IMR-90 (cell line): ENCODE measurements around the gene RELN. TPM values are rescaled to one million over a fixed set of nuclear protein-coding genes. Genes with fewer than 3 reads are reported as not detected.

Experiments
- ATAC-seq: fragments of 200-7000 bp; cut with Tn5 transposase; 2 replicates; pipeline ENCODE4 v1.9.1; 2020; ENCODE audit warnings: low read depth, mild to moderate bottlenecking, moderate library complexity
- BruUV-seq: library from RNA; stranded (reverse); fragments of 400-500 nt; replicated peaks from 2 replicates; lab custom pipeline; 2021; lab: Mats Ljungman, UMichigan
- CTCF ChIA-PET: fragments of 300-600 bp; formaldehyde crosslinking; extraction: SDS; loops from one replicate; lab custom pipeline; 2021; ENCODE audit warnings: antibody characterized with exemption; lab: Yijun Ruan, JAX
- POLR2A ChIA-PET: fragments of 300-600 bp; sonication (Branson Sonifier 250); formaldehyde crosslinking; loops from one replicate; lab custom pipeline; 2022; ENCODE audit warnings: antibody characterized with exemption; ENCODE audit not compliant: unreplicated experiment; lab: Charles Lee
- DNase-seq: peaks from one replicate; pipeline ENCODE4 v3.0.0; 2013
- H2AFZ ChIP-seq: replicated peaks from 2 replicates; pipeline ENCODE3; 2013; ENCODE audit warnings: low read length, mild to moderate bottlenecking; ENCODE audit not compliant: poor library complexity
- H2AK5ac ChIP-seq: 2 replicates; pipeline ENCODE4 v1.6.1; 2013; ENCODE audit warnings: low read depth, low read length, inconsistent platforms
- H2AK9ac ChIP-seq: replicated peaks from 2 replicates; pipeline ENCODE3; 2013; ENCODE audit warnings: mild to moderate bottlenecking, low read depth, low read length, moderate library complexity; ENCODE audit not compliant: poor library complexity
- H2BK120ac ChIP-seq: 2 replicates; pipeline ENCODE4 v1.6.1; 2013; ENCODE audit warnings: low read depth, low read length, inconsistent platforms
- H2BK15ac ChIP-seq: 3 replicates; pipeline ENCODE4 v1.6.1; 2013; ENCODE audit warnings: low read depth, low read length, inconsistent platforms
- H2BK20ac ChIP-seq: 2 replicates; pipeline ENCODE4 v1.6.1; 2013; ENCODE audit warnings: low read depth, mild to moderate bottlenecking, inconsistent platforms, low read length, moderate library complexity
- H2BK5ac ChIP-seq: 2 replicates; pipeline ENCODE4 v1.6.1; 2013; ENCODE audit warnings: mild to moderate bottlenecking, low read depth, low read length, inconsistent platforms; ENCODE audit not compliant: poor library complexity, severe bottlenecking
- H3K14ac ChIP-seq: replicated peaks from 2 replicates; pipeline ENCODE4 v1.6.1; 2013; ENCODE audit warnings: low read depth, low read length, inconsistent platforms
- H3K18ac ChIP-seq: 2 replicates; pipeline ENCODE4 v1.6.1; 2013; ENCODE audit warnings: low read depth, low read length, control low read depth
- H3K23ac ChIP-seq: 2 replicates; pipeline ENCODE4 v1.6.1; 2013; ENCODE audit warnings: low read depth, low read length, inconsistent platforms
- H3K27ac ChIP-seq: 2 replicates; pipeline ENCODE4 v1.5.1; 2013; ENCODE audit warnings: mild to moderate bottlenecking, control low read depth, low read length; ENCODE audit not compliant: insufficient read depth
- H3K27me3 ChIP-seq: 2 replicates; pipeline ENCODE4 v1.6.1; 2013; ENCODE audit warnings: low read length; ENCODE audit not compliant: control insufficient read depth, insufficient read depth
- H3K36me3 ChIP-seq: 2 replicates; pipeline ENCODE4 v1.6.1; 2013; ENCODE audit warnings: low read length, mixed read lengths; ENCODE audit not compliant: control insufficient read depth, insufficient read depth
- H3K4ac ChIP-seq: 2 replicates; pipeline ENCODE4 v1.6.1; 2013; ENCODE audit warnings: low read depth, low read length, inconsistent platforms
- H3K4me1 ChIP-seq: 2 replicates; pipeline ENCODE4 v1.6.1; 2013; ENCODE audit warnings: low read length, mixed read lengths; ENCODE audit not compliant: control insufficient read depth, insufficient read depth
- H3K4me2 ChIP-seq: 2 replicates; pipeline ENCODE4 v1.6.1; 2013; ENCODE audit warnings: low read depth, mild to moderate bottlenecking, control low read depth, low read length, moderate library complexity
- H3K4me3 ChIP-seq: 2 replicates; pipeline ENCODE4 v1.5.1; 2013; ENCODE audit warnings: low read depth, mild to moderate bottlenecking, control low read depth, low read length, moderate library complexity; ENCODE audit not compliant: insufficient read depth
- H3K56ac ChIP-seq: 2 replicates; pipeline ENCODE4 v1.6.1; 2013; ENCODE audit warnings: low read length, inconsistent platforms; ENCODE audit not compliant: insufficient read depth; ENCODE audit errors: extremely low read depth
- H3K79me1 ChIP-seq, 2 experiments: 2 replicates each; pipeline ENCODE4 v1.6.1; 2013; ENCODE audit warnings: low read length in 2 of 2, inconsistent platforms in 1 of 2, low read depth in 1 of 2
- H3K9ac ChIP-seq: 2 replicates; pipeline ENCODE4 v1.6.1; 2013; ENCODE audit warnings: low read depth, low read length, control low read depth
- H3K9me1 ChIP-seq: 2 replicates; pipeline ENCODE4 v1.6.1; 2013; ENCODE audit warnings: low read length, inconsistent platforms; ENCODE audit not compliant: insufficient read depth
- H3K9me3 ChIP-seq: 2 replicates; pipeline ENCODE4 v1.6.1; 2013; ENCODE audit warnings: low read length; ENCODE audit not compliant: control insufficient read depth, insufficient read depth
- H4K20me1 ChIP-seq: 2 replicates; pipeline ENCODE4 v1.6.1; 2013; ENCODE audit warnings: low read length, inconsistent platforms; ENCODE audit not compliant: insufficient read depth
- H4K5ac ChIP-seq: 2 replicates; pipeline ENCODE4 v1.6.1; 2013; ENCODE audit warnings: mild to moderate bottlenecking, low read depth, low read length, control low read depth
- H4K8ac ChIP-seq, 2 experiments: 2 replicates each; pipeline ENCODE4 v1.6.1; 2013; ENCODE audit warnings: low read depth in 2 of 2, low read length in 2 of 2, control low read depth in 1 of 2, inconsistent platforms in 1 of 2
- H4K91ac ChIP-seq: 2 replicates; pipeline ENCODE4 v1.6.1; 2013; ENCODE audit warnings: low read depth, low read length, inconsistent platforms; ENCODE audit not compliant: insufficient read depth
- BHLHE40 ChIP-seq: fragments of 150-350 bp; IDR thresholded peaks from 2 replicates; pipeline ENCODE4 v1.6.1; 2016; ENCODE audit warnings: mild to moderate bottlenecking, low read depth, low read length
- CEBPB ChIP-seq: IDR thresholded peaks from 2 replicates; pipeline ENCODE4 v1.6.1; 2012; ENCODE audit warnings: low read depth, low read length, improper control_type of control experiment
- CHD1 ChIP-seq: IDR thresholded peaks from 2 replicates; pipeline ENCODE4 v1.6.1; 2012; ENCODE audit warnings: low read depth, low read length, improper control_type of control experiment
- MAFK ChIP-seq: IDR thresholded peaks from 2 replicates; pipeline ENCODE4 v1.6.1; 2012; ENCODE audit warnings: low read depth, low read length, improper control_type of control experiment
- MAZ ChIP-seq: IDR thresholded peaks from 2 replicates; pipeline ENCODE4 v1.6.1; 2012; ENCODE audit warnings: low read depth, mild to moderate bottlenecking, low read length, improper control_type of control experiment, moderate library complexity, borderline replicate concordance
- MXI1 ChIP-seq: IDR thresholded peaks from 2 replicates; pipeline ENCODE4 v1.6.1; 2012; ENCODE audit warnings: low read depth, mild to moderate bottlenecking, low read length, moderate library complexity, borderline replicate concordance
- NFE2L2 ChIP-seq: fragments of 150-350 bp; IDR thresholded peaks from 2 replicates; pipeline ENCODE4 v1.6.1; 2016; ENCODE audit warnings: low read depth, mild to moderate bottlenecking, low read length
- RCOR1 ChIP-seq: IDR thresholded peaks from 2 replicates; pipeline ENCODE4 v1.6.1; 2012; ENCODE audit warnings: mild to moderate bottlenecking, low read length, improper control_type of control experiment; ENCODE audit not compliant: insufficient replicate concordance
- RFX5 ChIP-seq: IDR thresholded peaks from 2 replicates; pipeline ENCODE4 v1.8.0; 2012; ENCODE audit warnings: low read depth, mild to moderate bottlenecking, low read length, moderate library complexity
- SMC3 ChIP-seq: fragments of 150-350 bp; IDR thresholded peaks from 2 replicates; pipeline ENCODE4 v1.6.1; 2016; ENCODE audit warnings: low read depth, mild to moderate bottlenecking, antibody characterized with exemption, low read length, moderate library complexity
- WGBS, 2 experiments: methylation state at CpG; one replicate each; pipeline versions ENCODE4 v1.1.5 to v1.1.7; 2013; ENCODE audit warnings: missing lambda C conversion rate in 2 of 2; ENCODE audit not compliant: insufficient read length in 1 of 2; ENCODE audit errors: extremely low coverage in 2 of 2; 5-methylcytosine and 5-hydroxymethylcytosine counted together
- dilution Hi-C: fragments of 300-500 bp; cut with HindIII; formaldehyde crosslinking; loops from one replicate; pipeline ENCODE4 v1.14.3; 2018; ENCODE audit warnings: low sequenced_read_pairs; ENCODE audit not compliant: unreplicated experiment
- in situ Hi-C: fragments of 300-500 bp; cut with MboI; formaldehyde crosslinking; loops from 3 replicates; pipeline ENCODE4 v1.14.3; 2019; ENCODE audit warnings: low sequenced_read_pairs, inconsistent platforms, mixed read lengths
- intact Hi-C: fragments of 100-400 bp; cut with micrococcal nuclease; formaldehyde crosslinking; loops from 2 replicates; pipeline ENCODE4 v1.10.0; 2022
- polyA plus RNA-seq, 3 experiments: library from polyadenylated mRNA; depleted of rRNA; stranded (reverse); fragments of >200 nt; gene quantifications; 2 replicates each; pipeline ENCODE4 v1.2.3, GENCODE V29; 2012; ENCODE audit warnings: low replicate concordance in 1 of 3
- total RNA-seq: library from RNA; depleted of rRNA; stranded (reverse); fragments of >200 nt; gene quantifications from 2 replicates; pipeline ENCODE4 v1.2.3, GENCODE V29; 2012
- TF ChIP-seq, protein P1 (sequence below): fragments of 150-350 bp; IDR thresholded peaks from 2 replicates; pipeline ENCODE4 v1.6.1; 2016; ENCODE audit warnings: low read depth, mild to moderate bottlenecking, low read length, moderate library complexity, borderline replicate concordance
- TF ChIP-seq, protein P2 (sequence below): conservative IDR thresholded peaks from 2 replicates; pipeline ENCODE4 v1.5.1; 2012; ENCODE audit warnings: mild to moderate bottlenecking, low read depth, low read length, improper control_type of control experiment
- TF ChIP-seq, protein P3 (sequence below): fragments of 150-350 bp; IDR thresholded peaks from 2 replicates; pipeline ENCODE4 v1.6.1; 2017; ENCODE audit warnings: mild to moderate bottlenecking, antibody characterized with exemption, low read length, low read depth

The RELN gene
- total and polyA plus RNA-seq, 2 of the 4 experiments (the other 2 are of a cell fraction), result 14.7 to 23.7 TPM

DNA sequence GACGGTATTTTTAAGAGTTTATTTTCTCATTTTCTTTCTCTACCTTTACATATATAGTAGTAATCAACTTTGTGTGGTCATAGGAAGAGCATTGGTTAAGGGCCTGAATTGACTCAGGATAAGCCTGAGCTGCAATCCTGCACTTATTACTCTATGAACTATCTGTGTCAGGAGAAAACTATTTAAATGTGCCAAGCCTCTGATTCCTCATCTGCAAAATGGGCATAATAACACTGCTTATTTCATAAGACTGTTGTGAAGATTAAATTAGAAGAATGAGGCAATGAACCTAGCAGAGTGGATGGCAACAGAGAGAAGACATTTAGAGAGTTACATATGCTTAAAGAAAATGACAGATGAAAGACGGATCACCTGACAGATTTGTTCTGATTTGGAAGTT is 175.5 kb downstream of the RELN start:
- dilution Hi-C loops, result no loop called here
- 100% methylated on average over 1 of the region's 2 CpGs; no CpG with 5 or more reads in 1 of the 2 experiments for WGBS, 2 experiments

More for the DNA sequence above, 175.5 kb downstream of the RELN start:
- H3K27ac ChIP-seq, result no peak overlapping the region
- H3K23ac ChIP-seq, result no peak overlapping the region
- H3K9ac ChIP-seq, result no peak overlapping the region
- no peaks in the 10 kb centered on the region for H3K36me3 ChIP-seq
- no peaks in the 10 kb centered on the region for H3K9me3 ChIP-seq
- no peak overlapping the region for H2BK20ac ChIP-seq
- H3K9me1 ChIP-seq, result peaks cover 3% of the 10 kb centered on the region; the same call in 1 of the 2 replicates
- no peak overlapping the region for H3K4me3 ChIP-seq
- H3K56ac ChIP-seq, result no peak overlapping the region
- H3K4ac ChIP-seq, result no peak overlapping the region
- in situ Hi-C loops (no loop called here), intact Hi-C loops (no loop called here)
- H2BK120ac ChIP-seq, result no peak overlapping the region
- H4K8ac ChIP-seq, result no peak overlapping the region
- H3K79me1 ChIP-seq, result no peaks in the 10 kb centered on the region
- H3K4me1 ChIP-seq, result peaks cover 2% of the 10 kb centered on the region; the same call in 1 of the 2 replicates
- H4K5ac ChIP-seq, result no peak overlapping the region
- POLR2A ChIA-PET, result no interaction called here
- no peak overlapping the region for H3K18ac ChIP-seq
- no peak overlapping the region for H2BK15ac ChIP-seq
- no peak overlapping the region for H4K91ac ChIP-seq
- H2BK5ac ChIP-seq, result no peak overlapping the region
- no peak overlapping the region for H2AFZ ChIP-seq
- BruUV-seq, result no TSS peak
- ATAC-seq (no peak), DNase-seq (no peak)
- H2AK9ac ChIP-seq, result no peak overlapping the region
- H2AK5ac ChIP-seq, result no peak overlapping the region
- no peak overlapping the region for H3K4me2 ChIP-seq
- H4K20me1 ChIP-seq, result no peaks in the 10 kb centered on the region
- H3K27me3 ChIP-seq, result no peaks in the 10 kb centered on the region
- CTCF ChIA-PET, result no interaction called here
- no peak overlapping the region for H3K14ac ChIP-seq
- no peak for TF ChIP-seq BHLHE40
- TF ChIP-seq, protein P1, sequence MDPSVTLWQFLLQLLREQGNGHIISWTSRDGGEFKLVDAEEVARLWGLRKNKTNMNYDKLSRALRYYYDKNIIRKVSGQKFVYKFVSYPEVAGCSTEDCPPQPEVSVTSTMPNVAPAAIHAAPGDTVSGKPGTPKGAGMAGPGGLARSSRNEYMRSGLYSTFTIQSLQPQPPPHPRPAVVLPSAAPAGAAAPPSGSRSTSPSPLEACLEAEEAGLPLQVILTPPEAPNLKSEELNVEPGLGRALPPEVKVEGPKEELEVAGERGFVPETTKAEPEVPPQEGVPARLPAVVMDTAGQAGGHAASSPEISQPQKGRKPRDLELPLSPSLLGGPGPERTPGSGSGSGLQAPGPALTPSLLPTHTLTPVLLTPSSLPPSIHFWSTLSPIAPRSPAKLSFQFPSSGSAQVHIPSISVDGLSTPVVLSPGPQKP, result no peak
- TF ChIP-seq, protein P2, sequence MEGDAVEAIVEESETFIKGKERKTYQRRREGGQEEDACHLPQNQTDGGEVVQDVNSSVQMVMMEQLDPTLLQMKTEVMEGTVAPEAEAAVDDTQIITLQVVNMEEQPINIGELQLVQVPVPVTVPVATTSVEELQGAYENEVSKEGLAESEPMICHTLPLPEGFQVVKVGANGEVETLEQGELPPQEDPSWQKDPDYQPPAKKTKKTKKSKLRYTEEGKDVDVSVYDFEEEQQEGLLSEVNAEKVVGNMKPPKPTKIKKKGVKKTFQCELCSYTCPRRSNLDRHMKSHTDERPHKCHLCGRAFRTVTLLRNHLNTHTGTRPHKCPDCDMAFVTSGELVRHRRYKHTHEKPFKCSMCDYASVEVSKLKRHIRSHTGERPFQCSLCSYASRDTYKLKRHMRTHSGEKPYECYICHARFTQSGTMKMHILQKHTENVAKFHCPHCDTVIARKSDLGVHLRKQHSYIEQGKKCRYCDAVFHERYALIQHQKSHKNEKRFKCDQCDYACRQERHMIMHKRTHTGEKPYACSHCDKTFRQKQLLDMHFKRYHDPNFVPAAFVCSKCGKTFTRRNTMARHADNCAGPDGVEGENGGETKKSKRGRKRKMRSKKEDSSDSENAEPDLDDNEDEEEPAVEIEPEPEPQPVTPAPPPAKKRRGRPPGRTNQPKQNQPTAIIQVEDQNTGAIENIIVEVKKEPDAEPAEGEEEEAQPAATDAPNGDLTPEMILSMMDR, result no peak
- no peak for TF ChIP-seq MAFK
- TF ChIP-seq SMC3, result no peak
- TF ChIP-seq CHD1, result no peak
- TF ChIP-seq CEBPB, result no peak
- no peak for TF ChIP-seq MAZ
- TF ChIP-seq, protein P3, sequence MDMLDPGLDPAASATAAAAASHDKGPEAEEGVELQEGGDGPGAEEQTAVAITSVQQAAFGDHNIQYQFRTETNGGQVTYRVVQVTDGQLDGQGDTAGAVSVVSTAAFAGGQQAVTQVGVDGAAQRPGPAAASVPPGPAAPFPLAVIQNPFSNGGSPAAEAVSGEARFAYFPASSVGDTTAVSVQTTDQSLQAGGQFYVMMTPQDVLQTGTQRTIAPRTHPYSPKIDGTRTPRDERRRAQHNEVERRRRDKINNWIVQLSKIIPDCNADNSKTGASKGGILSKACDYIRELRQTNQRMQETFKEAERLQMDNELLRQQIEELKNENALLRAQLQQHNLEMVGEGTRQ, result no peak
- TF ChIP-seq NFE2L2, result no peak
- TF ChIP-seq RCOR1, result no peak
- no peak for TF ChIP-seq RFX5
- TF ChIP-seq MXI1, result no peak
